Measurements from ENCODE around the gene WNT4. TPM values are rescaled to one million over a fixed set of nuclear protein-coding genes. Genes with fewer than 3 reads are reported as not detected.

Gene WNT4
- total RNA-seq, 1 experiment from 2014 or later, result 0.70 TPM

GRCh38 chr1:22104865-22105437 lies 37.9 kb downstream of the WNT4 start (continued):
- no peak for TF ChIP-seq ETV6 (CRISPR knock-in tag; IDR thresholded peaks at IDR 0.05)
- no peak for TF ChIP-seq NR1H2 (CRISPR knock-in tag; IDR thresholded peaks at IDR 0.05)
- TF ChIP-seq TEAD1 (CRISPR knock-in tag; IDR thresholded peaks at IDR 0.05), result no peak

DNA sequence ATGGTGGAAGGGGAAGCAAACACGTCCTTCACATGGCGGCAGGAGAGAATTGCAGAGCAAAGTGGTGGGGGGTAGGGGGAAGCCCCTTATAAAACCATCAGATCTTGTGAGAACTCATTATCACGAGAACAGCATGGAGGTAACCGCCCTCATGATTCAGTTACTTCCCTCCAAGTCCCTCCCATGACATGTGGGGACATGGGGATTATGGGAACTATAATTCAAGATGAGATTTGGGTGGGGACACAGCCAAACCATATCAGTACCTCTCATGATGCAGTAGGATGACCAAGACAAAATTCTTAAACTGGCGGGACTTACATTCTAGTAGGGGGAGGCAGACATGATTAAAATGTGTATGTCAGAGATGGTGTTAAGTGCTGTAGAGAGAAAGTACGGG lies 38.8 kb downstream of the WNT4 start:
- ChIA-PET CTCF (no interaction called here), POLR2A (no interaction called here)
- DNase-seq (ENCODE audit: low spot score) (no peak), ATAC-seq (no peak)
- Mint-ChIP-seq H3K9me3 (no peaks in the 10 kb centered on the region), H3K27me3 (ENCODE audit: low read depth) (no peaks in the 10 kb centered on the region), H3K4me3 (no peak overlapping the region), H3K36me3 (peaks cover 4% of the 10 kb centered on the region; the same call in 1 of the 2 replicates), H3K27ac (peak overlapping the region; percentile 90), H3K4me1 (peaks cover 11% of the 10 kb centered on the region; the same call in 1 of the 2 replicates)
- TF ChIP-seq TEAD1 (CRISPR knock-in tag; IDR thresholded peaks at IDR 0.05) (no peak), ETV6 (CRISPR knock-in tag; IDR thresholded peaks at IDR 0.05) (no peak), ATF3 (CRISPR knock-in tag; conservative IDR thresholded peaks at IDR 0.05) (no peak), PRRX2 (CRISPR knock-in tag; IDR thresholded peaks at IDR 0.05) (no peak), OVOL2 (CRISPR knock-in tag; IDR thresholded peaks at IDR 0.05; ENCODE audit: borderline replicate concordance) (no peak), GRHL2 (CRISPR knock-in tag; IDR thresholded peaks at IDR 0.05; ENCODE audit: insufficient replicate concordance, severe bottlenecking) (no peak), ZNF317 (CRISPR knock-in tag; IDR thresholded peaks at IDR 0.05; ENCODE audit: borderline replicate concordance, low read depth) (no peak)

GRCh38 chr1:22102746-22103145 lies 40.2 kb downstream of the WNT4 start:
- Mint-ChIP-seq H3K4me3 (no peak overlapping the region), H3K27me3 (ENCODE audit: low read depth) (no peaks in the 10 kb centered on the region), H3K36me3 (peaks cover 5% of the 10 kb centered on the region; the same call in 1 of the 2 replicates), H3K9me3 (no peaks in the 10 kb centered on the region), H3K27ac (no peak overlapping the region), H3K4me1 (peaks cover 11% of the 10 kb centered on the region; the same call in 1 of the 2 replicates)
- ChIA-PET CTCF (interaction anchor here (0.6 kb wide), 1 partner anchor 92 kb away, joined by 3 read pairs; no protein-coding TSS in a partner anchor), POLR2A (interaction anchor here (0.5 kb wide), 1 partner anchor 10 kb away, joined by 4 read pairs; no protein-coding TSS in a partner anchor)
- no peak for TF ChIP-seq TP53 (CRISPR knock-in tag; IDR thresholded peaks at IDR 0.05)
- no peak for TF ChIP-seq RORB (CRISPR knock-in tag; IDR thresholded peaks at IDR 0.05)
- no peak for TF ChIP-seq PRRX2 (CRISPR knock-in tag; IDR thresholded peaks at IDR 0.05)
- TF ChIP-seq OVOL2 (CRISPR knock-in tag; IDR thresholded peaks at IDR 0.05; ENCODE audit: borderline replicate concordance), result no peak
- TF ChIP-seq STAT6 (CRISPR knock-in tag; conservative IDR thresholded peaks at IDR 0.05; ENCODE audit: low read depth), result no peak
- TF ChIP-seq SMAD4 (CRISPR knock-in tag; IDR thresholded peaks at IDR 0.05), result no peak
- TF ChIP-seq SOX15 (CRISPR knock-in tag; IDR thresholded peaks at IDR 0.05), result no peak
- no peak for TF ChIP-seq NR2C2 (CRISPR knock-in tag; IDR thresholded peaks at IDR 0.05)
- no peak for TF ChIP-seq TCF7 (CRISPR knock-in tag; IDR thresholded peaks at IDR 0.05; ENCODE audit: low read depth)
- TF ChIP-seq, protein P1, sequence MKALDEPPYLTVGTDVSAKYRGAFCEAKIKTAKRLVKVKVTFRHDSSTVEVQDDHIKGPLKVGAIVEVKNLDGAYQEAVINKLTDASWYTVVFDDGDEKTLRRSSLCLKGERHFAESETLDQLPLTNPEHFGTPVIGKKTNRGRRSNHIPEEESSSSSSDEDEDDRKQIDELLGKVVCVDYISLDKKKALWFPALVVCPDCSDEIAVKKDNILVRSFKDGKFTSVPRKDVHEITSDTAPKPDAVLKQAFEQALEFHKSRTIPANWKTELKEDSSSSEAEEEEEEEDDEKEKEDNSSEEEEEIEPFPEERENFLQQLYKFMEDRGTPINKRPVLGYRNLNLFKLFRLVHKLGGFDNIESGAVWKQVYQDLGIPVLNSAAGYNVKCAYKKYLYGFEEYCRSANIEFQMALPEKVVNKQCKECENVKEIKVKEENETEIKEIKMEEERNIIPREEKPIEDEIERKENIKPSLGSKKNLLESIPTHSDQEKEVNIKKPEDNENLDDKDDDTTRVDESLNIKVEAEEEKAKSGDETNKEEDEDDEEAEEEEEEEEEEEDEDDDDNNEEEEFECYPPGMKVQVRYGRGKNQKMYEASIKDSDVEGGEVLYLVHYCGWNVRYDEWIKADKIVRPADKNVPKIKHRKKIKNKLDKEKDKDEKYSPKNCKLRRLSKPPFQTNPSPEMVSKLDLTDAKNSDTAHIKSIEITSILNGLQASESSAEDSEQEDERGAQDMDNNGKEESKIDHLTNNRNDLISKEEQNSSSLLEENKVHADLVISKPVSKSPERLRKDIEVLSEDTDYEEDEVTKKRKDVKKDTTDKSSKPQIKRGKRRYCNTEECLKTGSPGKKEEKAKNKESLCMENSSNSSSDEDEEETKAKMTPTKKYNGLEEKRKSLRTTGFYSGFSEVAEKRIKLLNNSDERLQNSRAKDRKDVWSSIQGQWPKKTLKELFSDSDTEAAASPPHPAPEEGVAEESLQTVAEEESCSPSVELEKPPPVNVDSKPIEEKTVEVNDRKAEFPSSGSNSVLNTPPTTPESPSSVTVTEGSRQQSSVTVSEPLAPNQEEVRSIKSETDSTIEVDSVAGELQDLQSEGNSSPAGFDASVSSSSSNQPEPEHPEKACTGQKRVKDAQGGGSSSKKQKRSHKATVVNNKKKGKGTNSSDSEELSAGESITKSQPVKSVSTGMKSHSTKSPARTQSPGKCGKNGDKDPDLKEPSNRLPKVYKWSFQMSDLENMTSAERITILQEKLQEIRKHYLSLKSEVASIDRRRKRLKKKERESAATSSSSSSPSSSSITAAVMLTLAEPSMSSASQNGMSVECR (CRISPR knock-in tag; IDR thresholded peaks at IDR 0.05; ENCODE audit: borderline replicate concordance), result no peak
- no peak for TF ChIP-seq USF2 (CRISPR knock-in tag; IDR thresholded peaks at IDR 0.05)
- no peak for TF ChIP-seq ZMAT4 (CRISPR knock-in tag; IDR thresholded peaks at IDR 0.05)
- TF ChIP-seq, protein P2, sequence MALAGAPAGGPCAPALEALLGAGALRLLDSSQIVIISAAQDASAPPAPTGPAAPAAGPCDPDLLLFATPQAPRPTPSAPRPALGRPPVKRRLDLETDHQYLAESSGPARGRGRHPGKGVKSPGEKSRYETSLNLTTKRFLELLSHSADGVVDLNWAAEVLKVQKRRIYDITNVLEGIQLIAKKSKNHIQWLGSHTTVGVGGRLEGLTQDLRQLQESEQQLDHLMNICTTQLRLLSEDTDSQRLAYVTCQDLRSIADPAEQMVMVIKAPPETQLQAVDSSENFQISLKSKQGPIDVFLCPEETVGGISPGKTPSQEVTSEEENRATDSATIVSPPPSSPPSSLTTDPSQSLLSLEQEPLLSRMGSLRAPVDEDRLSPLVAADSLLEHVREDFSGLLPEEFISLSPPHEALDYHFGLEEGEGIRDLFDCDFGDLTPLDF (CRISPR knock-in tag; IDR thresholded peaks at IDR 0.05), result no peak
- TF ChIP-seq CREM (CRISPR knock-in tag; IDR thresholded peaks at IDR 0.05), result no peak
- TF ChIP-seq NFATC4 (CRISPR knock-in tag; IDR thresholded peaks at IDR 0.05), result no peak
- TF ChIP-seq HMGA2 (CRISPR knock-in tag; IDR thresholded peaks at IDR 0.05), result no peak
- TF ChIP-seq NFE2L1 (CRISPR knock-in tag; IDR thresholded peaks at IDR 0.05), result no peak
- no peak for DNase-seq (ENCODE audit: low spot score)
- no peak for ATAC-seq

All from WTC11 (cell line).